ENCODE results near the gene NR6A1. TPM values are rescaled to one million over a fixed set of nuclear protein-coding genes. Genes with fewer than 3 reads are reported as not detected.

Gene NR6A1
- total RNA-seq, 1 donor: 0.36 TPM

- Histone ChIP-seq H3K27ac (ENCODE audit: low read depth, low read length) (no peak overlapping the region), H3K79me2 (ENCODE audit: insufficient read depth, low read length) (no peaks in the 10 kb centered on the region)
These were observed 16.8 kb downstream of the NR6A1 start for GRCh38 chr9:124754289-124754688.

GRCh38 chr9:124752967-124753366, 18.1 kb downstream of the NR6A1 start:
- no peak overlapping the region for H3K4me2 ChIP-seq (ENCODE audit: insufficient read depth, low read length)
- peak; percentile 57 for DNase-seq (ENCODE audit: insufficient read length, low spot score, missing footprints)

More at GRCh38 chr9:124754289-124754688, 16.8 kb downstream of the NR6A1 start:
- H3K9me3 ChIP-seq (ENCODE audit: low read depth, low read length): no peaks in the 10 kb centered on the region
- peak; percentile 62 for TF ChIP-seq CTCF (IDR thresholded peaks at IDR 0.05; ENCODE audit: extremely low read depth, low read depth, low read length)
- no peaks in the 10 kb centered on the region for H3K36me3 ChIP-seq (ENCODE audit: insufficient read depth, low read length)
- peaks cover 13% of the 10 kb centered on the region for H3K4me1 ChIP-seq (ENCODE audit: insufficient read depth, low read length)
- H3K27me3 ChIP-seq (ENCODE audit: insufficient read depth, low read length): peaks cover 43% of the 10 kb centered on the region
- H3K4me3 ChIP-seq (ENCODE audit: insufficient read depth, low read length): no peak overlapping the region
- H2AFZ ChIP-seq (ENCODE audit: low read length): no peak overlapping the region
- no peaks in the 10 kb centered on the region for H4K20me1 ChIP-seq (ENCODE audit: insufficient read depth, low read length)
- peak; percentile 61 for DNase-seq (ENCODE audit: insufficient read length, low spot score, missing footprints)
- no peak overlapping the region for H3K4me2 ChIP-seq (ENCODE audit: insufficient read depth, low read length)

GRCh38 chr9:124749781-124750180, 21.3 kb downstream of the NR6A1 start:
- no peak overlapping the region for H3K27ac ChIP-seq (ENCODE audit: low read depth, low read length)
- H3K27me3 ChIP-seq (ENCODE audit: insufficient read depth, low read length): no peaks in the 10 kb centered on the region
- no peak overlapping the region for H3K4me3 ChIP-seq (ENCODE audit: insufficient read depth, low read length)
- peak; percentile 51 for DNase-seq (ENCODE audit: insufficient read length, low spot score, missing footprints)
- H2AFZ ChIP-seq (ENCODE audit: low read length): no peak overlapping the region
- H3K4me1 ChIP-seq (ENCODE audit: insufficient read depth, low read length): peaks cover 13% of the 10 kb centered on the region
- H3K79me2 ChIP-seq (ENCODE audit: insufficient read depth, low read length): no peaks in the 10 kb centered on the region
- H3K4me2 ChIP-seq (ENCODE audit: insufficient read depth, low read length): no peak overlapping the region
- H4K20me1 ChIP-seq (ENCODE audit: insufficient read depth, low read length): no peaks in the 10 kb centered on the region
- H3K36me3 ChIP-seq (ENCODE audit: insufficient read depth, low read length): no peaks in the 10 kb centered on the region
- no peak for TF ChIP-seq CTCF (IDR thresholded peaks at IDR 0.05; ENCODE audit: extremely low read depth, low read depth, low read length)
- no peaks in the 10 kb centered on the region for H3K9me3 ChIP-seq (ENCODE audit: low read depth, low read length)

More at GRCh38 chr9:124752967-124753366, 18.1 kb downstream of the NR6A1 start:
- H3K4me1 ChIP-seq (ENCODE audit: insufficient read depth, low read length): peaks cover 13% of the 10 kb centered on the region
- TF ChIP-seq CTCF (IDR thresholded peaks at IDR 0.05; ENCODE audit: extremely low read depth, low read depth, low read length): no peak
- no peak overlapping the region for H3K4me3 ChIP-seq (ENCODE audit: insufficient read depth, low read length)
- H2AFZ ChIP-seq (ENCODE audit: low read length): no peak overlapping the region
- peaks cover 30% of the 10 kb centered on the region for H3K27me3 ChIP-seq (ENCODE audit: insufficient read depth, low read length)
- no peak overlapping the region for H3K27ac ChIP-seq (ENCODE audit: low read depth, low read length)
- H4K20me1 ChIP-seq (ENCODE audit: insufficient read depth, low read length): no peaks in the 10 kb centered on the region
- H3K36me3 ChIP-seq (ENCODE audit: insufficient read depth, low read length): no peaks in the 10 kb centered on the region
- no peaks in the 10 kb centered on the region for H3K9me3 ChIP-seq (ENCODE audit: low read depth, low read length)
- H3K79me2 ChIP-seq (ENCODE audit: insufficient read depth, low read length): no peaks in the 10 kb centered on the region

GRCh38 chr9:124749284-124749683, 21.8 kb downstream of the NR6A1 start:
- no peak overlapping the region for H3K27ac ChIP-seq (ENCODE audit: low read depth, low read length)
- no peaks in the 10 kb centered on the region for H3K27me3 ChIP-seq (ENCODE audit: insufficient read depth, low read length)
- no peaks in the 10 kb centered on the region for H3K36me3 ChIP-seq (ENCODE audit: insufficient read depth, low read length)
- no peak overlapping the region for H2AFZ ChIP-seq (ENCODE audit: low read length)
- TF ChIP-seq CTCF (IDR thresholded peaks at IDR 0.05; ENCODE audit: extremely low read depth, low read depth, low read length): no peak
- H4K20me1 ChIP-seq (ENCODE audit: insufficient read depth, low read length): no peaks in the 10 kb centered on the region
- H3K9me3 ChIP-seq (ENCODE audit: low read depth, low read length): no peaks in the 10 kb centered on the region
- no peak overlapping the region for H3K4me3 ChIP-seq (ENCODE audit: insufficient read depth, low read length)
- H3K79me2 ChIP-seq (ENCODE audit: insufficient read depth, low read length): no peaks in the 10 kb centered on the region
- H3K4me2 ChIP-seq (ENCODE audit: insufficient read depth, low read length): no peak overlapping the region
- no peak for DNase-seq (ENCODE audit: insufficient read length, low spot score, missing footprints)
- peaks cover 13% of the 10 kb centered on the region for H3K4me1 ChIP-seq (ENCODE audit: insufficient read depth, low read length)

All from osteoblast (primary cell).